Body of pancreas (tissue), 4 donors: ENCODE results near the gene TUG1.

Source experiments
- CTCF ChIP-seq, 7 experiments: fragments of 450-650 bp in 4 of 7; fragments of 200-600 bp in 3 of 7; sonication (generic) in 3 of 7; IDR thresholded peaks; one replicate each; pipeline ENCODE4 v1.5.1; 2016 to 2019; ENCODE audit warnings: antibody characterized with exemption in 7 of 7
- POLR2A ChIP-seq, 3 donors: fragments of 450-650 bp; IDR thresholded peaks; one replicate each; pipeline ENCODE4 v1.6.1; 2016; ENCODE audit warnings: antibody characterized with exemption in 3 of 3, mild to moderate bottlenecking in 2 of 3

DNA sequence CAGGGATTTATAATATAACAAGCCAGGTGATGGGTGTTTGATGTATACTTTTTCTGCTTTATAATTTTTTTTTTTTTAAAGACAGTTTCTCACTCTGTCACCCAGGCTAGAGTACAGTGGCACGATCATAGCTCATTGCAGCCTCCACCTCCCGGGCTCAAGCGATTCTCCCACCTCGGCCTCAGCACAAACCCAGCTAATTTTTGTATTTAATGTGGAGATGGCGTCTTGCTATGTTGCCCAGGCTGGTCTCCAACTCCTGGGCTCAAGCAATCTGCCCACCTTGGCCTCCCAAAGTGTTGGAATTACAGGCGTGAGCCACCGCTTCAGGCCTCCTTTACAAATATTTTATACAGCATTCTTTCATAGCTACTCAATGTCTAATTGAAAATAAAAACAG is 49.1 kb upstream of the TUG1 start:
- TF ChIP-seq CTCF (IDR thresholded peaks at IDR 0.05) = no peak
- no peak for TF ChIP-seq POLR2A (IDR thresholded peaks at IDR 0.05)
